Astrocyte (in vitro differentiated cells and primary cell): ENCODE results near the gene ZMYND8.

Source experiments
- EZH2 ChIP-seq: IDR thresholded peaks from 2 replicates; pipeline ENCODE4 v1.6.1; 2012; ENCODE audit warnings: mild to moderate bottlenecking, low read length, inconsistent platforms; ENCODE audit not compliant: insufficient read depth
- TF ChIP-seq, protein P1 (sequence below): IDR thresholded peaks from 2 replicates; pipeline ENCODE4 v1.5.1; 2011; ENCODE audit warnings: low read depth, mild to moderate bottlenecking, inconsistent platforms, low read length, moderate library complexity; ENCODE audit not compliant: insufficient read depth

DNA sequence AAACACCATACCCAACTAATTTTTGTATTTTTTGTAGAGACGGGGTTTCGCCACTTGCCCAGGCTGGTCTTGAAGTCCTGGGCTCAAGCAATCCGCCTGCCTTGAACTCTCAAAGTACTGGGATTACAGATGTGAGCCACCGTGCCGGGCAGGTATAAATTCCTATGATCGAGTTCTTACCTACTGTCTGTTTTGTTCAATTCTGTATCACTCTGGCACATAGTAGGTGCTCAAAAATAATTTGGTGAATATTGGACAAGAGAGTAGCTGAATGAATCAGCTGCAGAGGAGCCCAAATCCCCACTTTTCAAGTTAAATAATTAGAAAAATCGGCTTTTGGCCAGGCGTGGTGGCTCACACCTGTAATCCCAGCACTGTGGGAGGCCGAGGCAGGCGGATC is 13.7 kb upstream of the ZMYND8 start:
- TF ChIP-seq, protein P1, sequence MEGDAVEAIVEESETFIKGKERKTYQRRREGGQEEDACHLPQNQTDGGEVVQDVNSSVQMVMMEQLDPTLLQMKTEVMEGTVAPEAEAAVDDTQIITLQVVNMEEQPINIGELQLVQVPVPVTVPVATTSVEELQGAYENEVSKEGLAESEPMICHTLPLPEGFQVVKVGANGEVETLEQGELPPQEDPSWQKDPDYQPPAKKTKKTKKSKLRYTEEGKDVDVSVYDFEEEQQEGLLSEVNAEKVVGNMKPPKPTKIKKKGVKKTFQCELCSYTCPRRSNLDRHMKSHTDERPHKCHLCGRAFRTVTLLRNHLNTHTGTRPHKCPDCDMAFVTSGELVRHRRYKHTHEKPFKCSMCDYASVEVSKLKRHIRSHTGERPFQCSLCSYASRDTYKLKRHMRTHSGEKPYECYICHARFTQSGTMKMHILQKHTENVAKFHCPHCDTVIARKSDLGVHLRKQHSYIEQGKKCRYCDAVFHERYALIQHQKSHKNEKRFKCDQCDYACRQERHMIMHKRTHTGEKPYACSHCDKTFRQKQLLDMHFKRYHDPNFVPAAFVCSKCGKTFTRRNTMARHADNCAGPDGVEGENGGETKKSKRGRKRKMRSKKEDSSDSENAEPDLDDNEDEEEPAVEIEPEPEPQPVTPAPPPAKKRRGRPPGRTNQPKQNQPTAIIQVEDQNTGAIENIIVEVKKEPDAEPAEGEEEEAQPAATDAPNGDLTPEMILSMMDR, result no peak
- no peak for TF ChIP-seq EZH2
